ENCODE measurements around the gene GTPBP4. TPM values are rescaled to one million over a fixed set of nuclear protein-coding genes. Genes with fewer than 3 reads are reported as not detected.

The GTPBP4 gene
- total and polyA plus RNA-seq, 2 of the 13 experiments (the other 11 are each of a cell fraction or from before 2014, with no cell fraction given), result 24.1 to 85.5 TPM

DNA sequence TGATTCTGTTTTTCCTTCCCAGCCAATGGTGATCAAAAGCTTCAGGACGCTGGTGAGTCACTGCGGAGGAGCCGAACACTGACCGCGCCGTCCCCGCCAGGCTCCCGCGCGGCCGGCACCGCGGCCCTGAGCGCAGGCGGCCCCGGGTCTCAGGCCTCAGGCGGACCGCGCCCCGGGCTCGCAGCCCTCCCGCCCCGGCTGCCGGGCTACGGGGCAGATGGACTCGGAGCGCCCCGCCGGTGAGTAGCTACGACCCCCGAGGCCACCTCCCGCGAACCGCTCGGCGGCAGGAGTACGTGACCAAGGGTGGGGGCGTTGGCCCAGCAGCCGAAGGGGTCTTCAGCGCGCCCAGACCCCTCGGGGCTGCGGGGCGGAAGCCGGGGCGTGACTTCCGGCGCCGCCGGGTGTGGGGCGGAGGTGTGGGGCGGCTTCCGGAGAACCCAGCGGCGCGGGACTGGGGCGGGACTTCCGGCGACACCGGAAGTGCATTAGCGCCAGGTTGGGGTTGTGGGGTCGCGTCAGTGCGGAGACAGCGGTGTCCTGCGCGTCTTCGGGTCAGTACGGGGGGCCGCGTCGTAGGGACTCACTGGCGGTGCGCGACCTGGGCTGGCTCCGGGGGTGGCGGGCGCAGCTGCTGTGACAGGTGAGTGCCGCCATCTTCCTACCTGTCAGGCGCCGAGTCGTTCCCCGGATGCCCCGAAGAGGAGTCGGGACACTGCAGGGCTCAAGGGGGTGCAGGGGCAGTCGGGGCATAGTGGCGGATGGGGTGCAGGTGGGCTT is 68.3 kb downstream of the GTPBP4 start, which contains the start of gene WDR37 (continued):
- TF ChIP-seq ATF7 (IDR thresholded peaks at IDR 0.05) (no peak), ATF7 (CRISPR knock-in tag; IDR thresholded peaks at IDR 0.05) (no peak), ZFP37 (CRISPR knock-in tag; IDR thresholded peaks at IDR 0.05; ENCODE audit: borderline replicate concordance) (no peak), ZNF329 (CRISPR knock-in tag; IDR thresholded peaks at IDR 0.05; ENCODE audit: low read depth) (0 out of 2 replicates have a peak, but pooled peaks have one; percentile 19), FOXK1 (CRISPR knock-in tag; IDR thresholded peaks at IDR 0.05; ENCODE audit: borderline replicate concordance, low read depth) (peak; percentile 50; the same call in 1 of the 2 replicates), THAP11 (CRISPR knock-in tag; IDR thresholded peaks at IDR 0.05) (peak; percentile 89), SRY (CRISPR knock-in tag; IDR thresholded peaks at IDR 0.05) (peak; percentile 93; the same call in 1 of the 2 replicates), ZSCAN12 (CRISPR knock-in tag; IDR thresholded peaks at IDR 0.05) (no peak), ZSCAN21 (CRISPR knock-in tag; IDR thresholded peaks at IDR 0.05; ENCODE audit: borderline replicate concordance) (peak; percentile 41), CHD4 (IDR thresholded peaks at IDR 0.05; ENCODE audit: borderline replicate concordance, low read length) (no peak), SALL2 (CRISPR knock-in tag; IDR thresholded peaks at IDR 0.05) (no peak; the same call in 1 of the 2 replicates), TMF1 (CRISPR knock-in tag; IDR thresholded peaks at IDR 0.05; ENCODE audit: low read depth) (no peak), ZNF709 (CRISPR knock-in tag; IDR thresholded peaks at IDR 0.05) (no peak), NR2C2 (CRISPR knock-in tag; IDR thresholded peaks at IDR 0.05; ENCODE audit: borderline replicate concordance) (peak; percentile 98), KMT2A (CRISPR knock-in tag; IDR thresholded peaks at IDR 0.05) (peak; percentile 91)
- TF ChIP-seq, protein P1, sequence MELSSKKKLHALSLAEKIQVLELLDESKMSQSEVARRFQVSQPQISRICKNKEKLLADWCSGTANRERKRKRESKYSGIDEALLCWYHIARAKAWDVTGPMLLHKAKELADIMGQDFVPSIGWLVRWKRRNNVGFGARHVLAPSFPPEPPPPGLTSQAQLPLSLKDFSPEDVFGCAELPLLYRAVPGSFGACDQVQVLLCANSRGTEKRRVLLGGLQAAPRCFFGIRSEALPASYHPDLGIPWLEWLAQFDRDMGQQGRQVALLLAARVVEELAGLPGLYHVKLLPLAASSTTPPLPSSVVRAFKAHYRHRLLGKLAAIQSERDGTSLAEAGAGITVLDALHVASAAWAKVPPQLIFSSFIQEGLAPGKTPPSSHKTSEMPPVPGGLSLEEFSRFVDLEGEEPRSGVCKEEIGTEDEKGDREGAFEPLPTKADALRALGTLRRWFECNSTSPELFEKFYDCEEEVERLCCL (CRISPR knock-in tag; IDR thresholded peaks at IDR 0.05; ENCODE audit: borderline replicate concordance), result no peak
- TF ChIP-seq, protein P2, sequence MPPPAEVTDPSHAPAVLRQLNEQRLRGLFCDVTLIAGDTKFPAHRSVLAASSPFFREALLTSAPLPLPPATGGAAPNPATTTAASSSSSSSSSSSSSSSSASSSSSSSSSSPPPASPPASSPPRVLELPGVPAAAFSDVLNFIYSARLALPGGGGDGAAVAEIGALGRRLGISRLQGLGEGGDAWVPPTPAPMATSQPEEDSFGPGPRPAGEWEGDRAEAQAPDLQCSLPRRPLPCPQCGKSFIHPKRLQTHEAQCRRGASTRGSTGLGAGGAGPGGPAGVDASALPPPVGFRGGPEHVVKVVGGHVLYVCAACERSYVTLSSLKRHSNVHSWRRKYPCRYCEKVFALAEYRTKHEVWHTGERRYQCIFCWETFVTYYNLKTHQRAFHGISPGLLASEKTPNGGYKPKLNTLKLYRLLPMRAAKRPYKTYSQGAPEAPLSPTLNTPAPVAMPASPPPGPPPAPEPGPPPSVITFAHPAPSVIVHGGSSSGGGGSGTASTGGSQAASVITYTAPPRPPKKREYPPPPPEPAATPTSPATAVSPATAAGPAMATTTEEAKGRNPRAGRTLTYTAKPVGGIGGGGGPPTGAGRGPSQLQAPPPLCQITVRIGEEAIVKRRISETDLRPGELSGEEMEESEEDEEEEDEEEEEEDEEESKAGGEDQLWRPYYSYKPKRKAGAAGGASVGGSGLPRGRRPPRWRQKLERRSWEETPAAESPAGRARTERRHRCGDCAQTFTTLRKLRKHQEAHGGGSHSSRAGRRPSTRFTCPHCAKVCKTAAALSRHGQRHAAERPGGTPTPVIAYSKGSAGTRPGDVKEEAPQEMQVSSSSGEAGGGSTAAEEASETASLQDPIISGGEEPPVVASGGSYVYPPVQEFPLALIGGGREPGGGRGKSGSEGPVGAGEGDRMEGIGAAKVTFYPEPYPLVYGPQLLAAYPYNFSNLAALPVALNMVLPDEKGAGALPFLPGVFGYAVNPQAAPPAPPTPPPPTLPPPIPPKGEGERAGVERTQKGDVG (CRISPR knock-in tag; IDR thresholded peaks at IDR 0.05; ENCODE audit: borderline replicate concordance), result no peak
- TF ChIP-seq, protein P3, sequence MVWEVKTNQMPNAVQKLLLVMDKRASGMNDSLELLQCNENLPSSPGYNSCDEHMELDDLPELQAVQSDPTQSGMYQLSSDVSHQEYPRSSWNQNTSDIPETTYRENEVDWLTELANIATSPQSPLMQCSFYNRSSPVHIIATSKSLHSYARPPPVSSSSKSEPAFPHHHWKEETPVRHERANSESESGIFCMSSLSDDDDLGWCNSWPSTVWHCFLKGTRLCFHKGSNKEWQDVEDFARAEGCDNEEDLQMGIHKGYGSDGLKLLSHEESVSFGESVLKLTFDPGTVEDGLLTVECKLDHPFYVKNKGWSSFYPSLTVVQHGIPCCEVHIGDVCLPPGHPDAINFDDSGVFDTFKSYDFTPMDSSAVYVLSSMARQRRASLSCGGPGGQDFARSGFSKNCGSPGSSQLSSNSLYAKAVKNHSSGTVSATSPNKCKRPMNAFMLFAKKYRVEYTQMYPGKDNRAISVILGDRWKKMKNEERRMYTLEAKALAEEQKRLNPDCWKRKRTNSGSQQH (CRISPR knock-in tag; IDR thresholded peaks at IDR 0.05; ENCODE audit: low read depth), result 0 out of 2 replicates have a peak, but pooled peaks have one; percentile 23
- TF ChIP-seq, protein P4, sequence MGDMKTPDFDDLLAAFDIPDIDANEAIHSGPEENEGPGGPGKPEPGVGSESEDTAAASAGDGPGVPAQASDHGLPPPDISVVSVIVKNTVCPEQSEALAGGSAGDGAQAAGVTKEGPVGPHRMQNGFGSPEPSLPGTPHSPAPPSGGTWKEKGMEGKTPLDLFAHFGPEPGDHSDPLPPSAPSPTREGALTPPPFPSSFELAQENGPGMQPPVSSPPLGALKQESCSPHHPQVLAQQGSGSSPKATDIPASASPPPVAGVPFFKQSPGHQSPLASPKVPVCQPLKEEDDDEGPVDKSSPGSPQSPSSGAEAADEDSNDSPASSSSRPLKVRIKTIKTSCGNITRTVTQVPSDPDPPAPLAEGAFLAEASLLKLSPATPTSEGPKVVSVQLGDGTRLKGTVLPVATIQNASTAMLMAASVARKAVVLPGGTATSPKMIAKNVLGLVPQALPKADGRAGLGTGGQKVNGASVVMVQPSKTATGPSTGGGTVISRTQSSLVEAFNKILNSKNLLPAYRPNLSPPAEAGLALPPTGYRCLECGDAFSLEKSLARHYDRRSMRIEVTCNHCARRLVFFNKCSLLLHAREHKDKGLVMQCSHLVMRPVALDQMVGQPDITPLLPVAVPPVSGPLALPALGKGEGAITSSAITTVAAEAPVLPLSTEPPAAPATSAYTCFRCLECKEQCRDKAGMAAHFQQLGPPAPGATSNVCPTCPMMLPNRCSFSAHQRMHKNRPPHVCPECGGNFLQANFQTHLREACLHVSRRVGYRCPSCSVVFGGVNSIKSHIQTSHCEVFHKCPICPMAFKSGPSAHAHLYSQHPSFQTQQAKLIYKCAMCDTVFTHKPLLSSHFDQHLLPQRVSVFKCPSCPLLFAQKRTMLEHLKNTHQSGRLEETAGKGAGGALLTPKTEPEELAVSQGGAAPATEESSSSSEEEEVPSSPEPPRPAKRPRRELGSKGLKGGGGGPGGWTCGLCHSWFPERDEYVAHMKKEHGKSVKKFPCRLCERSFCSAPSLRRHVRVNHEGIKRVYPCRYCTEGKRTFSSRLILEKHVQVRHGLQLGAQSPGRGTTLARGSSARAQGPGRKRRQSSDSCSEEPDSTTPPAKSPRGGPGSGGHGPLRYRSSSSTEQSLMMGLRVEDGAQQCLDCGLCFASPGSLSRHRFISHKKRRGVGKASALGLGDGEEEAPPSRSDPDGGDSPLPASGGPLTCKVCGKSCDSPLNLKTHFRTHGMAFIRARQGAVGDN (CRISPR knock-in tag; IDR thresholded peaks at IDR 0.05), result peak; percentile 86

Measured in HepG2 (cell line).